Measurements from ENCODE around the gene STARD9.
"Not testable (repeated sequence)": the region's sequence is repeated elsewhere in the genome, so short reads cannot be mapped to it uniquely, and the experiment has no call there.

Gene STARD9

DNA sequence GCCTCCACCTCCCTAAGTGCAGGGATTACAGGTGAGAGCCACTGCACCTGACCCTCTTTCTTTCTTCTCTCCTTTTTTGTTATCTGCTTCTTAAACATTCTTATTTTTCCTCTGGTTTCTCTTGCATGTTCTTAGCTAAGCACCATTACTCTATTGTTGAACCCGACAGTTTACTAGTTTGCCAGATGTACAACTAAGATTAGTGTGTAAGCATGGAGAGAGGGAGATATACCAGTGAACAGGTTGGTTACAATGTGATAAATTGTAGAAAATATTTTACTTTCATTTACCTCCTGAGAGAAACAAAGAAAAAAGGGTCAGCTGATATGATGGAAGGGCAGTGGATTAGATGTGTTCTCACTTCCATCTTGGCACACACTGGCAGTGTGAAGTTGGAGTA lies 21.9 kb upstream of the STARD9 start:
- DNase-seq: no peak
- Histone ChIP-seq H3K4me2 (ENCODE audit: low read length) (no peak overlapping the region), H2BK120ac (ENCODE audit: insufficient read depth, low read length, poor library complexity) (no peak overlapping the region), H3K79me2 (ENCODE audit: control insufficient read depth, insufficient read depth, low read length, poor library complexity) (peaks cover 3% of the 10 kb centered on the region), H3K23ac (ENCODE audit: low read length) (no peak overlapping the region), H3K79me1 (ENCODE audit: low read length) (peaks cover 3% of the 10 kb centered on the region), H3K4me3 (ENCODE audit: low read depth, low read length) (no peak overlapping the region), H3K4ac (ENCODE audit: low read depth, low read length) (no peak overlapping the region), H3K4me1 (ENCODE audit: control insufficient read depth in 1 of 2, insufficient read depth in 2 of 2, low read length in 2 of 2) (no peaks in the 10 kb centered on the region), H3K36me3 (ENCODE audit: control insufficient read depth in 1 of 2, insufficient read depth in 2 of 2, low read length in 2 of 2) (peaks cover 1% of the 10 kb centered on the region in 2 experiments), H3K18ac (ENCODE audit: low read length) (no peak overlapping the region), H2BK5ac (ENCODE audit: low read depth, low read length, poor library complexity) (no peak overlapping the region), H3K27me3 (ENCODE audit: insufficient read depth, low read length) (no peaks in the 10 kb centered on the region), H4K8ac (ENCODE audit: low read depth, low read length) (no peak overlapping the region), H2AFZ (ENCODE audit: insufficient read depth, low read length, poor library complexity) (no peak overlapping the region), H4K12ac (ENCODE audit: low read depth, low read length) (no peak overlapping the region), H3K9me3 (ENCODE audit: insufficient read depth, low read depth, low read length) (no peaks in the 10 kb centered on the region), H3K9ac (ENCODE audit: low read length) (no peak overlapping the region), H4K91ac (ENCODE audit: low read depth, low read length) (no peak overlapping the region), H2BK12ac (ENCODE audit: low read length) (no peak overlapping the region), H2AK5ac (ENCODE audit: low read length) (no peak overlapping the region), H3K27ac (ENCODE audit: low read depth, low read length) (no peak overlapping the region), H3K14ac (ENCODE audit: low read length) (no peak overlapping the region)
- WGBS (ENCODE audit: extremely low coverage, insufficient coverage, insufficient read length): no CpG with 5 or more reads among the region's 1 CpG

DNA sequence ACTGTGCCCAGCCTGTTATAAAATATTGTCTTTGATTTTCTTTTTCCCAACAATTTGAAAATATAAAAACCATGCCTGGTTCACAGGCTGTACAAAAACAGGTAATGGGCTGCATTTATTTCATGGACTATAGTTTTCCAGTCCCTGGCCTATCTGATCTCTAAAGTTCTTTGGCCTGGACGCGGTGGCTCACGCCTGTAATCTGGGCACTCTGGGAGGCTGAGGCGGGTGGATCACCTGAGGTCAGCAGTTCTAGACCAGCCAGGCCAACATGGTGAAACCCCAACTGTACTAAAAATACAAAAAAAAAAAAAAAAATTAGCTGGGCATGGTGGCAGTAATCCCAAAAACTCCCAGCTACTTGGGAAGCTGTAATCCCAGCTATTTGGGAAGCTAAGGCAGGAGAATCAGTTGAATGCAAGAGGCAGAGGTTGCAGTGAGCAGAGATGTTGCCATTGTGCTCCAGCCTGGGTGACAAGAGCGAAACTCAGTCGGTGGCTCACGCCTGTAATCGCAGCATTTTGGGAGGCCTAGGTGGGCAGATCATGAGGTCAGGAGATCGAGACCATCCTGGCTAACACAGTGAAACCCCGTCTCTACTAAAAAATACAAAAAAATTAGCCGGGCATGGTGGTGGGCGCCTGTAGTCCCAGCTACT lies 18.7 kb upstream of the STARD9 start:
- H2BK120ac ChIP-seq (ENCODE audit: insufficient read depth, low read length, poor library complexity); H3K4me2 ChIP-seq (ENCODE audit: low read length); H4K8ac ChIP-seq (ENCODE audit: low read depth, low read length); H3K9ac ChIP-seq (ENCODE audit: low read length); H3K79me1 ChIP-seq (ENCODE audit: low read length); H4K12ac ChIP-seq (ENCODE audit: low read depth, low read length); DNase-seq; H2BK12ac ChIP-seq (ENCODE audit: low read length); H3K14ac ChIP-seq (ENCODE audit: low read length); H3K9me3 ChIP-seq (ENCODE audit: insufficient read depth, low read depth, low read length); H2AK5ac ChIP-seq (ENCODE audit: low read length); H3K27me3 ChIP-seq (ENCODE audit: insufficient read depth, low read length); H4K91ac ChIP-seq (ENCODE audit: low read depth, low read length); H2AFZ ChIP-seq (ENCODE audit: insufficient read depth, low read length, poor library complexity); H3K4me3 ChIP-seq (ENCODE audit: low read depth, low read length); H3K4me1 ChIP-seq (ENCODE audit: control insufficient read depth in 1 of 2, insufficient read depth in 2 of 2, low read length in 2 of 2); H3K4ac ChIP-seq (ENCODE audit: low read depth, low read length); H3K18ac ChIP-seq (ENCODE audit: low read length); H2BK5ac ChIP-seq (ENCODE audit: low read depth, low read length, poor library complexity); H3K79me2 ChIP-seq (ENCODE audit: control insufficient read depth, insufficient read depth, low read length, poor library complexity); H3K27ac ChIP-seq (ENCODE audit: low read depth, low read length); H3K23ac ChIP-seq (ENCODE audit: low read length): not testable (repeated sequence)
- no CpG with 5 or more reads among the region's 12 CpGs for WGBS (ENCODE audit: extremely low coverage, insufficient coverage, insufficient read length)
- peaks cover 7 to 11% of the 10 kb centered on the region in 2 experiments for H3K36me3 ChIP-seq (ENCODE audit: control insufficient read depth in 1 of 2, insufficient read depth in 2 of 2, low read length in 2 of 2)

DNA sequence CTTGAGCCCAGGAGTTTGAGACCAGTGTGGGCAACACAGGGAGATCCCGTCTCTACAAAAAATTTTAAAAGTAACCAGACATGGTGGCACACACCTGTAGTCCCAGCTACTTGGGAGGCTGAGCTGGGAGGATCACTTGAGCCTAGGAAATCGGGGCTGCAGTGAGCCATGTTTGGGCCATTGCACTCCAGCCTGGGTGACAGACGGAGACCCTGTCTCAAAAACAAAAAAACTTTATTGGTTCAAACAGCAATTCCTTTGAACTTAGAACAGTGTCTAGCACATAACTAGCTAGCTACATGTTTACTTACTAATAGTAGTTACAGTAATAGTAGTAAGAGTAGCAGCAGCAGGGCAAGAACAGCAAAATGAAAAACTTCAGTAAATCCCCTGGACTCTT lies 16.7 kb upstream of the STARD9 start:
- WGBS (ENCODE audit: extremely low coverage, insufficient coverage, insufficient read length): no CpG with 5 or more reads among the region's 3 CpGs
- no peak overlapping the region for H2BK5ac ChIP-seq (ENCODE audit: low read depth, low read length, poor library complexity)

DNA sequence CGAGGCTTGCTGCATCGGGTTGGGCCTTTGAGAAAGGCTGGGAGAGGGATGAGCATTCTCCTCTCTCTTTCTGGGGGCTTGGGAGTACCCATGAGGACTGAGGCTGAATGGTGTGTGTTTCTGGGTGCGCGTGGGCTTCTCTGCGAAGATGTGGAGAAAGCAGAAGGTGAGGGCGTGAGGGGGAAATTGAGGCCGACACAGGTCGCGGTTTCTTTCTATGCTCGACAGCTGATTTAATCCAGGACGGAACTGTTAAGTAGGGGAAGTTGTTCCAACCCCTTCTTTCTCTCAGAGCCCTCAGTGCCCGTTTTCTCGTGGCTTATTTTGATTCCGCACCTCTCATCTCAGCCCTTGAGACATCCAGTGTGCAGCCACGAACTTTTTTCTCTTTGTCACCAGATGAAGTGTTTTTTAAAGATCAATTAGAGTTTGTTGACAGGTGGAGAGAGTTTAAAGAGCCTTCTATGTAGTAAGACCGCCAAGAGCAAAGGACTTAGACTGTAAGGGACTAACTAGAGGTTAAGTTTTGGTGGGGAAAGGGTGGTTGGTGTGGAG lies 711 bp downstream of the STARD9 start:
- Histone ChIP-seq H2BK5ac (ENCODE audit: low read depth, low read length, poor library complexity) (no peak overlapping the region), H3K9me3 (ENCODE audit: insufficient read depth, low read depth, low read length) (no peaks in the 10 kb centered on the region), H3K79me2 (ENCODE audit: control insufficient read depth, insufficient read depth, low read length, poor library complexity) (no peaks in the 10 kb centered on the region), H3K4ac (ENCODE audit: low read depth, low read length) (no peak overlapping the region), H3K9ac (ENCODE audit: low read length) (no peak overlapping the region), H4K12ac (ENCODE audit: low read depth, low read length) (peak overlapping the region; percentile 59), H3K4me3 (ENCODE audit: low read depth, low read length) (peak overlapping the region; percentile 70), H3K79me1 (ENCODE audit: low read length) (peaks cover 2% of the 10 kb centered on the region), H3K4me2 (ENCODE audit: low read length) (peak overlapping the region; percentile 69), H3K27me3 (ENCODE audit: insufficient read depth, low read length) (peaks cover 14% of the 10 kb centered on the region), H3K36me3 (ENCODE audit: control insufficient read depth in 1 of 2, insufficient read depth in 2 of 2, low read length in 2 of 2) (no peaks in the 10 kb centered on the region), H4K8ac (ENCODE audit: low read depth, low read length) (peak overlapping the region; percentile 67), H2BK120ac (ENCODE audit: insufficient read depth, low read length, poor library complexity) (no peak overlapping the region), H2AK5ac (ENCODE audit: low read length) (no peak overlapping the region), H3K18ac (ENCODE audit: low read length) (no peak overlapping the region), H3K27ac (ENCODE audit: low read depth, low read length) (no peak overlapping the region), H2BK12ac (ENCODE audit: low read length) (no peak overlapping the region), H3K23ac (ENCODE audit: low read length) (no peak overlapping the region), H2AFZ (ENCODE audit: insufficient read depth, low read length, poor library complexity) (peak overlapping the region; percentile 92), H3K14ac (ENCODE audit: low read length) (no peak overlapping the region), H3K4me1 (ENCODE audit: control insufficient read depth in 1 of 2, insufficient read depth in 2 of 2, low read length in 2 of 2) (peaks cover 6 to 9% of the 10 kb centered on the region in 2 experiments), H4K91ac (ENCODE audit: low read depth, low read length) (no peak overlapping the region)
- WGBS (ENCODE audit: extremely low coverage, insufficient coverage, insufficient read length): no CpG with 5 or more reads among the region's 16 CpGs
- DNase-seq: no peak

More for the DNA sequence above, 16.7 kb upstream of the STARD9 start:
- H3K79me2 ChIP-seq (ENCODE audit: control insufficient read depth, insufficient read depth, low read length, poor library complexity): no peaks in the 10 kb centered on the region
- no peak overlapping the region for H4K12ac ChIP-seq (ENCODE audit: low read depth, low read length)
- no peaks in the 10 kb centered on the region for H3K27me3 ChIP-seq (ENCODE audit: insufficient read depth, low read length)
- H3K27ac ChIP-seq (ENCODE audit: low read depth, low read length): no peak overlapping the region
- no peak overlapping the region for H2BK12ac ChIP-seq (ENCODE audit: low read length)
- H2AFZ ChIP-seq (ENCODE audit: insufficient read depth, low read length, poor library complexity): no peak overlapping the region
- no peak overlapping the region for H3K9ac ChIP-seq (ENCODE audit: low read length)
- no peaks in the 10 kb centered on the region for H3K9me3 ChIP-seq (ENCODE audit: insufficient read depth, low read depth, low read length)
- no peak overlapping the region for H3K14ac ChIP-seq (ENCODE audit: low read length)
- no peak overlapping the region for H3K4ac ChIP-seq (ENCODE audit: low read depth, low read length)
- H3K23ac ChIP-seq (ENCODE audit: low read length): no peak overlapping the region
- H3K4me2 ChIP-seq (ENCODE audit: low read length): no peak overlapping the region
- no peak overlapping the region for H2AK5ac ChIP-seq (ENCODE audit: low read length)
- H2BK120ac ChIP-seq (ENCODE audit: insufficient read depth, low read length, poor library complexity): no peak overlapping the region
- peaks cover 15 to 16% of the 10 kb centered on the region in 2 experiments for H3K36me3 ChIP-seq (ENCODE audit: control insufficient read depth in 1 of 2, insufficient read depth in 2 of 2, low read length in 2 of 2)
- no peak overlapping the region for H4K91ac ChIP-seq (ENCODE audit: low read depth, low read length)
- no peak overlapping the region for H3K18ac ChIP-seq (ENCODE audit: low read length)
- DNase-seq: no peak
- H4K8ac ChIP-seq (ENCODE audit: low read depth, low read length): no peak overlapping the region
- H3K79me1 ChIP-seq (ENCODE audit: low read length): no peaks in the 10 kb centered on the region
- H3K4me1 ChIP-seq (ENCODE audit: control insufficient read depth in 1 of 2, insufficient read depth in 2 of 2, low read length in 2 of 2): no peaks in the 10 kb centered on the region
- no peak overlapping the region for H3K4me3 ChIP-seq (ENCODE audit: low read depth, low read length)
